IPS-NIHi11 (cell line): Measurements from ENCODE around the gene USP15.
"Not testable (repeated sequence)": the region's sequence is repeated elsewhere in the genome, so short reads cannot be mapped to it uniquely, and the experiment has no call there.

Experiments used
- DNase-seq: peaks from one replicate; pipeline ENCODE4 v3.0.0; 2012; ENCODE audit warnings: mixed read lengths, low spot score

Gene USP15

GRCh38 chr12:62455429-62455828 lies 195.2 kb downstream of the USP15 start:
- DNase-seq = not testable (repeated sequence)

- no peak for DNase-seq
Measured at GRCh38 chr12:62458626-62459025, 198.4 kb downstream of the USP15 start.

DNA sequence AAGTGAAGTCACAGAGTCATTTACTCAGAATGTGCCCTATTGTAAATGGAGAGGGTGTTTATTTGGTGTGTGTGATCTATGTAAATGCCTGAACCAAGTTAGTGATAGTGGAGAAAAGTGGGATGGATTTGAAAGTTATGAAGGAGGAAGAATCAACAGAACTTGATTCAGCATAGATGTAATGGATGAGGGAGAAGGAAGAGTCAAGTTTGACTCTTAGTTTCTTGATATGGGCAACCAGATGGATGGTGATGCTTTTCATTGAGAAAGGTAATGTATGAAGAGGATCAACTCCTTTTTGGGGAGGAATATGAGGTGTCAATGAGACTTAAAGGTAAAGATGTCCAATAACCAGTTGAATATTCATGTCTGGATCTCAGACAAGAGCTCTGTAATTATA lies 199.8 kb downstream of the USP15 start:
- no peak for DNase-seq

DNA sequence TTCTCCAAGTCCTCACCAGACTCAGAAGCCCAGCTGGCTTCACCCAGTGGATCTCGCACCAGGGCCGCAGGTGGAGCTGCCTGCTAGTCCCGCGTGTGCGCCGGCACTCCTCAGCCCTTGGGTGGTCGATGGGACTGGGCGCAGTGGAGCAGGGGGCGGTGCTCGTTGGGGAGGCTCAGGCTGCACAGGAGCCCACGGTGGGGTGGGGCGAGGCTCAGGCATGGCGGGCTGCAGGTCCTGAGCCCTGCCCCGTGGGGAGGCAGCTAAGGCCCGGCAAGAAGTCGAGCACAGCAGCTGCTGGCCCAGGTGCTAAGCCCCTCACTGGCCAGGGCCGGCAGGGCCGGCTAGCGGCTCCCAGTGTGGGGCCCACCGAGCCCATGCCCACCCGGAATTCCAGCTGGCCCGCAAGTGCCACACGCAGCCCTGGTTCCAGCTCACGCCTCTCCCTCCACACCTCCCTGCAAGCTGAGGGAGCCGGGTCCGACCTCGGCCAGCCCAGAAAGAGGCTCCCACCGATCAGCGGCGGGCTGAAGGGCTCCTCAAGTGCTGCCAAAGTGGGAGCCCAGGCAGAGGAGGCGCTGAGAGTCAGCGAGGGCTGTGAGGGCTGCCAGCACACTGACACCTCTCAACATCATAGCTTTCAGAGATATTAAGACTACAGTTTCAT lies 201.1 kb downstream of the USP15 start:
- not testable (repeated sequence) for DNase-seq

GRCh38 chr12:62463252-62463651 lies 203.0 kb downstream of the USP15 start:
- not testable (repeated sequence) for DNase-seq
